Brain microvascular endothelial cell (primary cell): ENCODE measurements around the gene EXO1.

Experiments
- DNase-seq: peaks from one replicate; pipeline ENCODE4 v3.0.0-alpha.2; 2020
- H3K27ac ChIP-seq: fragments of 250-450 bp; sonication (Bioruptor Pico); 2 replicates; pipeline ENCODE4 v1.5.1; 2020; ENCODE audit warnings: mild to moderate bottlenecking, moderate library complexity
- H3K27me3 ChIP-seq: fragments of 250-450 bp; sonication (Bioruptor Pico); replicated peaks from 2 replicates; pipeline ENCODE4 v1.5.1; 2020; ENCODE audit warnings: mild to moderate bottlenecking
- H3K36me3 ChIP-seq: fragments of 250-450 bp; sonication (Bioruptor Pico); replicated peaks from 2 replicates; pipeline ENCODE4 v1.5.1; 2020; ENCODE audit warnings: mild to moderate bottlenecking
- H3K4me3 ChIP-seq: 2 replicates; pipeline ENCODE4 v1.5.1; 2011; ENCODE audit warnings: low read depth, mild to moderate bottlenecking, control low read depth, low read length, moderate library complexity
- in situ Hi-C: cut with HindIII; loops from 2 replicates; pipeline ENCODE4 v1.10.0; 2017; ENCODE audit warnings: low sequenced_read_pairs, low pct_ligation_motif_present
- TF ChIP-seq, protein P1 (sequence below): IDR thresholded peaks from 2 replicates; pipeline ENCODE4 v1.5.1; 2011; ENCODE audit warnings: low read depth, mild to moderate bottlenecking, moderate library complexity, low read length, control low read depth, inconsistent platforms; ENCODE audit errors: missing control alignments

EXO1 gene

DNA sequence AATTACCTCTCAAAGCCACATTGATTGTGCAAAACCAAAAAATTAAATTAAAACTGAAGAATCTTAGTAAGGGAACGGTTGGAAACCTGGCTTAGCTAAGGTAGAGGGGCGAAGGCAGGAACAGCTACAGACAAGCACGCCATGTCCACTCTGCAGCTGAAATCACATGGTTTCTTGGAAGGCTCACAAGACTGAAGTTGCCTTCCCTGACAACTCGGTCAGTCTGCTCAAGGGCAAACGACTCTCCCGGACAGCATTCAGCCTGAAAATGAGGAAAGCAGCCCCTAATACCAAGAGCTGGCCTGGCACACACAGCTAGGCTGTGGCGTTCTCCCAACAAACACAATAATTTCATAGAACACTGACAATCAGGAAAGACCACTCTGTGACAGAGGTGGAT, 86.9 kb downstream of the EXO1 start:
- no peaks in the 10 kb centered on the region for H3K27me3 ChIP-seq
- TF ChIP-seq, protein P1, sequence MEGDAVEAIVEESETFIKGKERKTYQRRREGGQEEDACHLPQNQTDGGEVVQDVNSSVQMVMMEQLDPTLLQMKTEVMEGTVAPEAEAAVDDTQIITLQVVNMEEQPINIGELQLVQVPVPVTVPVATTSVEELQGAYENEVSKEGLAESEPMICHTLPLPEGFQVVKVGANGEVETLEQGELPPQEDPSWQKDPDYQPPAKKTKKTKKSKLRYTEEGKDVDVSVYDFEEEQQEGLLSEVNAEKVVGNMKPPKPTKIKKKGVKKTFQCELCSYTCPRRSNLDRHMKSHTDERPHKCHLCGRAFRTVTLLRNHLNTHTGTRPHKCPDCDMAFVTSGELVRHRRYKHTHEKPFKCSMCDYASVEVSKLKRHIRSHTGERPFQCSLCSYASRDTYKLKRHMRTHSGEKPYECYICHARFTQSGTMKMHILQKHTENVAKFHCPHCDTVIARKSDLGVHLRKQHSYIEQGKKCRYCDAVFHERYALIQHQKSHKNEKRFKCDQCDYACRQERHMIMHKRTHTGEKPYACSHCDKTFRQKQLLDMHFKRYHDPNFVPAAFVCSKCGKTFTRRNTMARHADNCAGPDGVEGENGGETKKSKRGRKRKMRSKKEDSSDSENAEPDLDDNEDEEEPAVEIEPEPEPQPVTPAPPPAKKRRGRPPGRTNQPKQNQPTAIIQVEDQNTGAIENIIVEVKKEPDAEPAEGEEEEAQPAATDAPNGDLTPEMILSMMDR: no peak
- no peak for DNase-seq
- in situ Hi-C loops: no loop called here
- no peak overlapping the region for H3K27ac ChIP-seq
- no peaks in the 10 kb centered on the region for H3K36me3 ChIP-seq
- no peak overlapping the region for H3K4me3 ChIP-seq
